ENCODE results near the gene TSPAN9. TPM values are rescaled to one million over a fixed set of nuclear protein-coding genes. Genes with fewer than 3 reads are reported as not detected.

The TSPAN9 gene
- total and polyA plus RNA-seq, 2 donors from 2014 or later: 62.4 to 81.6 TPM

GRCh38 chr12:3105690-3106479 lies 28.7 kb downstream of the TSPAN9 start:
- H3K27me3 ChIP-seq (ENCODE audit: control insufficient read depth, insufficient read depth, low read length): no peaks in the 10 kb centered on the region
- H3K27ac ChIP-seq (ENCODE audit: low read depth in 2 of 2, low read length in 2 of 2): peak overlapping the region in 1 of 2 donors; percentile 83
- FAIRE-seq: no peak
- H3K4me3 ChIP-seq (ENCODE audit: low read length in 3 of 3): no peak overlapping the region
- DNase-seq: no peak
- intact Hi-C loops (cut with DNase I): no loop called here
- peaks cover 2 to 69% (median 63%) of the 10 kb centered on the region in 3 donors for H3K4me1 ChIP-seq (ENCODE audit: control insufficient read depth in 2 of 3, insufficient read depth in 2 of 3, low read depth in 1 of 3, low read length in 3 of 3)
- TF ChIP-seq CTCF (IDR thresholded peaks at IDR 0.05; ENCODE audit: borderline replicate concordance, extremely low read depth, insufficient read depth): no peak
- H3K9ac ChIP-seq (ENCODE audit: low read length in 3 of 3): no peak overlapping the region
- peaks cover 0 to 6% (median 0%) of the 10 kb centered on the region in 3 donors for H3K36me3 ChIP-seq (ENCODE audit: control insufficient read depth in 2 of 3, insufficient read depth in 3 of 3, low read length in 3 of 3)
- H3K9me3 ChIP-seq (ENCODE audit: control insufficient read depth in 2 of 3, insufficient read depth in 1 of 3, low read length in 3 of 3): no peaks in the 10 kb centered on the region

DNA sequence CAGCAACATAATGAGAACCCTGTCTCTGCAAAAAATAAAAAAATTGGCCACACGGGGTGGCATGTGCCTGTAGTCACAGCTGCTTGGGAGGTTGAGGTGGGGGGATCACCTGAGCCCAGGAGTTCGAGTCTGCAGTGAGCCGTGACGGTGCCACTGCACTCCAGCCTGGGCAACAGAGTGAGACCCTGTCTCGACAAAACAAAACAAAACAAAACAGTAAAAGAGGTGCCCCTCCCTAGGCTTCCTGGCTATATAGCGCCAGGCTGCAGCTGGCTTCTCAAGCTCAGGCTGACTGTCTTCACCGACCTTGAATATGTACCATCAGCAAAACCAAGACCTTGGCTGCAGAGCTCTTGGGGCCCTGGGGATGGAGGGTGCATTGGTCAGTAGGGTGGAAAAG lies 29.4 kb downstream of the TSPAN9 start:
- H3K27me3 ChIP-seq (ENCODE audit: control insufficient read depth, insufficient read depth, low read length): no peaks in the 10 kb centered on the region
- DNase-seq (peak in 3 of 5 donors; percentile 45 to 50 (median 50)), FAIRE-seq (no peak)
- peaks cover 0 to 3% (median 0%) of the 10 kb centered on the region in 3 donors for H3K36me3 ChIP-seq (ENCODE audit: control insufficient read depth in 2 of 3, insufficient read depth in 3 of 3, low read length in 3 of 3)
- TF ChIP-seq CTCF (IDR thresholded peaks at IDR 0.05; ENCODE audit: borderline replicate concordance, extremely low read depth, insufficient read depth): no peak
- H3K9me3 ChIP-seq (ENCODE audit: control insufficient read depth in 2 of 3, insufficient read depth in 1 of 3, low read length in 3 of 3): no peaks in the 10 kb centered on the region
- H3K9ac ChIP-seq (ENCODE audit: low read length in 3 of 3): peak overlapping the region in 1 of 3 donors; percentile 63
- peaks cover 2 to 68% (median 63%) of the 10 kb centered on the region in 3 donors for H3K4me1 ChIP-seq (ENCODE audit: control insufficient read depth in 2 of 3, insufficient read depth in 2 of 3, low read depth in 1 of 3, low read length in 3 of 3)
- no peak overlapping the region for H3K4me3 ChIP-seq (ENCODE audit: low read length in 3 of 3)
- intact Hi-C loops (cut with DNase I): no loop called here
- peak overlapping the region; percentile 62 to 75 for H3K27ac ChIP-seq (ENCODE audit: low read depth in 2 of 2, low read length in 2 of 2)

DNA sequence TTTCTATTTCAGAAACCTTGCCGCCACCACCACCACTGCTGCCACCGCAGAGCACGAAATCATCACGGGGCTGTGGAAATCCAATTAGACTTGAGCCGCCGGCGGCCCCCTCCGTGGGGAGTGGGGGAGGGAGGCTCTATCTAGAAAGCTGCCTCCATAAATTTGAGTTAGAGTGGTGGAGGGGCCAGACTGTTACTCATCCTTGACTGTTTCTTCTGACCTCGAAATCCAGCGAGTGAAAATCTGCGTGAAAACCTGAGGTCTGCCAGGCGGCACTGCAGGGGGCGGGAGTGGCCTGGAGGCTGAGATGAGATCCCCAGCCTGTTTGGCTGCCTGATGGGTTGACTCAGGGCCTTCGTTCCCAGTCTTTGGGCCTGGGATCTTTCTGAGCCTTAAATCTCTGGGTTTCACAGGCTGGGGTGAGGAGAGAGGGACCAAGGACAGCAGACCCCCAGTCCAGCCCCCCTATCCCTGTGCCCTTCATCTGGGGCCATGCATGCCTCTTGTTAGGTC lies 29.9 kb downstream of the TSPAN9 start:
- Histone ChIP-seq H3K4me3 (ENCODE audit: low read length in 3 of 3) (no peak overlapping the region), H3K36me3 (ENCODE audit: control insufficient read depth in 2 of 3, insufficient read depth in 3 of 3, low read length in 3 of 3) (peaks cover 0 to 3% (median 0%) of the 10 kb centered on the region in 3 donors), H3K27ac (ENCODE audit: low read depth in 2 of 2, low read length in 2 of 2) (peak overlapping the region; percentile 62 to 75), H3K27me3 (ENCODE audit: control insufficient read depth, insufficient read depth, low read length) (no peaks in the 10 kb centered on the region), H3K9ac (ENCODE audit: low read length in 3 of 3) (peak overlapping the region in 1 of 3 donors; percentile 63), H3K9me3 (ENCODE audit: control insufficient read depth in 2 of 3, insufficient read depth in 1 of 3, low read length in 3 of 3) (no peaks in the 10 kb centered on the region), H3K4me1 (ENCODE audit: control insufficient read depth in 2 of 3, insufficient read depth in 2 of 3, low read depth in 1 of 3, low read length in 3 of 3) (peaks cover 2 to 68% (median 61%) of the 10 kb centered on the region in 3 donors)
- DNase-seq (peak in 4 of 5 donors; percentile 76 to 83 (median 80)), FAIRE-seq (no peak)
- intact Hi-C loops (cut with DNase I): no loop called here
- TF ChIP-seq CTCF (IDR thresholded peaks at IDR 0.05; ENCODE audit: borderline replicate concordance, extremely low read depth, insufficient read depth): no peak
